ENCODE data around the gene SLC1A2. TPM values are rescaled to one million over a fixed set of nuclear protein-coding genes. Genes with fewer than 3 reads are reported as not detected.

SLC1A2 gene
- total RNA-seq, 1 donor from 2014 or later: not detected

- ATAC-seq: no peak
Measured at GRCh38 chr11:35267504-35267903, 151.9 kb downstream of the SLC1A2 start.

DNA sequence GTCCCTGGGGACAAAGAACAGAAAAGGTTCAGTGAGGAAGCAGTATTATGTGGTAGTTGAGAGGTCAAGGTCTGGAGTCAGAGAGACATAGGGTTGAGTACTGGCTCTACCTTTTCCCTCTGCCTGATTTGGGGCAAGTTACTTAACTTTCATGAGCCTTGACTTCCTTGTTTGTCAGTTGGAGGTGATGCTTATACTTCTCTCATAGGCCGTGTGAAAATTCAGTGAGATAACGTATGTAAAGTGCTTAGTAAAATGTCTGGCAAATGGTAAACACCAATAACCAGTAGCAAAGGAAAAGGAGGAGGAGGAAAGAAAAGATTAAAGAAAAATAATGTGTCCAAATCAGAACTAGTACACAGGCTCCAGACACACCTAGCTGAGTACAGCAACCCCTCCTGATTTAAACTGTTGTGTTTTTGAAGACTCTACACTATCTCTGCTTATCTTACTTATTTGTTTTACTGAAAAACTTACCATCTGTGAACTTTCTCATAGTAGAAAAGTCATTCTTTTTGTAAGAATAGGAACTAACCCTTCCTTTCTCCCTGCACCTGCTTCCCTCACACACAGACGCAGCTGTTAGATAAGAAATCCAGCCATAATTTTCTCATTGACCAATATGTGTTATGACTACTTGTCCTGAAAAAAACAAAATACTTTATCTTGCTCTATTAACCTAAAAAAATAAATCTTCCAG is 153.5 kb downstream of the SLC1A2 start:
- no peak for ATAC-seq

DNA sequence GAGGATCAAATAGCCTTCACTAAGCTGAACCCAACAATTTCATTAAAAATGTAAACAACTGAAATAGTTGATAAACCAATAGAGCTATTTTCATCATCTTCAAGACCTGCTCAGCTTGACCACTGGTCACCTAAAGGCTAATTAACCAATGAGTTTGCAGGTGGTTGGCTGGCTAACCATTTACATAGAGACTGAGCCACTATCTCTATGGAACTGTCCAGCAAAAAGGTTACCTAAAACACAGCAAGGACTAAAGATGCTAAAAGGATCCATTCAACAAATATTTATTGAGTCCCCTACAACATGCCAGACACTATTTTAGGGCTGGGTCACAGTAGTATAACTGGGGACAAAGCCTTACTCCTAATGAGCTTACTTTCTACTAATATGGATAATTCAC is 156.6 kb downstream of the SLC1A2 start:
- no peak for ATAC-seq

GRCh38 chr11:35262056-35262455 is 157.3 kb downstream of the SLC1A2 start:
- ATAC-seq: no peak

- peak; percentile 25 for ATAC-seq
Measured at GRCh38 chr11:35261197-35261596, 158.2 kb downstream of the SLC1A2 start.

GRCh38 chr11:35260342-35260985 is 158.9 kb downstream of the SLC1A2 start:
- peak; percentile 76 for ATAC-seq

- ATAC-seq: no peak
Measured at GRCh38 chr11:35259529-35259928, 159.8 kb downstream of the SLC1A2 start.

DNA sequence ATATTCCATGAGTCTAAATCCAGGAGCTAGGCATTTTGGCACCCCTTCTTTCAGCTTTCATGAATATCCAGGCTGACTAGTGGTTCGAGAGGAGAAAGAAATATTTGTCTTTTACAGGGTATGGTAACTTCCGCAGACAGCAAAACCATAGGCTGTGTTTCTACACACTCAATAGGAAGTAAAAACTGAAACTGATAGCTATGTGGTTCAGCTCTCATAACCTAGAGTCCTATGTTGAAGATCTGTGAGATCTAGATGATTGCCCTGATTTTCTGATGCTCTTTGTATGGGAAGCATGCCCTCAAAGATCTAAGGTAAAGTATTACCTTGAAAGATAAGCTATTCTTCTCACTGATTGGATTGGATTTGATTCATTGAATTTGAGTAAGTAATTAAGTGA is 162.1 kb downstream of the SLC1A2 start:
- no peak for ATAC-seq

- ATAC-seq: no peak
Measured at GRCh38 chr11:35256296-35256695, 163.1 kb downstream of the SLC1A2 start.

DNA sequence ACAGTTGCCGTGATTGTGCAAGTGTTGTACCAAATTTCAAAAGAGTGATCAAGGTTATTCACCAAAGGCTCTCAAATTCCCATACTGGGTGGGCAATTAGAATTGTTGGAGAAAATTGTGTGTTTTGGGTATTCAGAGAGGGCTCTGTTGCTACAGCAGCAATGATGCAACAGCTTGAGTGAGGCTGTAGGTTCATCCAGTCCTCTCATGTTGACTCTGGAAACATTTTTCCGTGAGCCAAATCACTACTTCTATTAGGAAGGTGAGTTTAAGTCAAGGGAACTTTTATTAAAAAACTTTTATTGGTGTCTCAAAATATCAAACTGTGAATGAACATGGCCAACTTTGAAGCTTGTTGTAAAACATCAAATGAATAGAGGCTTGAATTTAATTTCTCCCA is 163.8 kb downstream of the SLC1A2 start:
- ATAC-seq: no peak

DNA sequence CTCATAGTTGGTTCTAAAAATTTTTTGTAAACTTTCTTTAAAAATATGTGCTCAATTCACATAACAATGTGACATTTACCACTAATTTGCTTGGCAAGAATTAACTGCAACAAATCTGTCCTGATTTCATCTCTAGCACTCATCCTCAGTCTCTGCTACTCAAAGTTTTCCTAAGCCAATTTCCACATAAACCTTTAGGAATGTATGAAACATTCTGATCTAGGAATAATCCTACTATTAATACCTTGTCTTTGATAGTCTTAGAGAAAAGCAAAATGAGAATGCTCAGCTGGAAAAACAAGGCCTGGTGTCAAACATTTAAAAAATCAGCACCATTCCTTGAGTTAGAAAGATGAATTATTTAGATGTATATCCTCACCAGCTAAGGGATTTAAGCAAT is 166.1 kb downstream of the SLC1A2 start:
- no peak for ATAC-seq

DNA sequence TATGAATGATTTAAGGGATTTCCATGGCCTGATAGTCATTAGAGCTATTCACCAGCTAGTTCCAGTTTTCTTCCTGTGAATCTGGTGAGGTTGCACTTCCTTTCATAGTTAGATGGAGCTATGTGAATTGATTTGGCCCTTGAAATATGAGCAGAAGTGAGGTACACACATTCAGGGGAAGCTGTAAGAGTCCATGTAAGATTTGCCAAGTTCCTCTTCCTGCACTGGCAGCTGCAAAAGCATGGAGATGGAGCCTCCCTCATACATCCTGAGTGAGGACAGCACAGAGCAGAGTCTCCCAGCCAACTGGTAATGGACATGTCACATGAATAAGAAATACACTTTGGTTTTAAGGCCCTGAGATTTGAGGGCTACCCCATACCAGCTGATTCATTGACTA is 168.7 kb downstream of the SLC1A2 start:
- no peak for ATAC-seq

GRCh38 chr11:35250192-35250591 is 169.2 kb downstream of the SLC1A2 start:
- no peak for ATAC-seq

GRCh38 chr11:35248558-35249323 is 170.6 kb downstream of the SLC1A2 start:
- ATAC-seq: no peak

DNA sequence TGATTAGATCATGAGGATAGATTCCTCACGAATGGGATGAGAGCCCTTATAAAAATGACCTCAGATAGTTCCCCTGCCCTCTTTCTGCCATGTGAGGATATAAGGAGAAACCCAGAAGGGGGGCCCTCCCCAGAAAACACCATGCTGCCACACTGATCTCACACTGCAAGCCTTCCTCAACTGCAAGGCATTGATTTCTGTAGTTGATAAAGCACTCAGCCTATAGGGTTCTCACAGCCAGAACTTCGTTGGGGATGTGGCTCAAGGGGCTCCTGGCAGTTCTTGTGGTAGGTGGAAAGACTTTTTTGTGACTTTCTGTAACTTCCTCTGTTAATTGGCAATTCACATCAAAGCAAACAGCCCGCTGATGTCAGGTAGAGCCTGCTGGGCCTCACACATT is 171.5 kb downstream of the SLC1A2 start:
- ATAC-seq: no peak

DNA sequence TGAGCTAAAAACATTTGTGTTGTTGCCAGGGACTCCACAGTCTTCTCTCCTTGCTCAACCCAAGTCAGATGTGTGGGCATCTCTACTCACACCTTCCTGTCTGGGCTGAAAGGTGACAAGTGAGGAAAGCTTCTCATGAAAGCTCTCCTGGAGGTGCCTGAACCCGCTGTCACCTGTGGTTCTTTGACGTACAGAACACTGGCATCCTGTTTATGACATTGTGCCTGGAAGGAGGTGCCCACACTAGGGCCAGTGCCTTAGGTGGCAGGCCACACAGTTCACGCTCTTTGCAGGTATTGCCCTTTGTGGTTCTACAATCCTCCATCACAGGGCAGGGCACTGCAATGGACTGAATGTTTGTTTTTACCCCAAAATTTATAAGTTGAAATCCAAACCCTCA is 171.9 kb downstream of the SLC1A2 start:
- ATAC-seq: no peak

- ATAC-seq: no peak
Measured at GRCh38 chr11:35246745-35247144, 172.6 kb downstream of the SLC1A2 start.

GRCh38 chr11:35245786-35246185 is 173.6 kb downstream of the SLC1A2 start:
- ATAC-seq: no peak

GRCh38 chr11:35245056-35245455 is 174.3 kb downstream of the SLC1A2 start:
- no peak for ATAC-seq

DNA sequence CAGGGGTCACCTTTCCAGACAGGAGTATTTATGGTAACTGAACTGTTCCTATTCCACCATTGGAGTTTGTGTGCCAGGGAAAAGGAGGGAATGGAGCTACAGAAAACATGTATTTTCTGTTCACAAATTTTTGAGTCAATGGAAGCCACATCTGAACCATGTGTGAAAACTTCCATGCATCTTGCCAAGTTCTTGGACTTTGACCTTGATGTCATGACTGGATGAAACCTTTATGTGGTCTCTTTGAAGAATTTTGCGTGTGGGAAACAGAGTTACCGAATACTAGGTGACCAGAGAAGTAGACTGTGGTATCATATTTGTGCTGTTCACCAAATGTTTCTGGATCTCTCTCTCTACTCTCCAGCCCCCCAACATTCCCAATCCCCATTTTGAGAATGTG is 175.6 kb downstream of the SLC1A2 start:
- ATAC-seq: no peak

GRCh38 chr11:35242412-35243242 is 176.7 kb downstream of the SLC1A2 start:
- ATAC-seq: no peak

GRCh38 chr11:35241531-35241930 is 177.8 kb downstream of the SLC1A2 start:
- no peak for ATAC-seq

DNA sequence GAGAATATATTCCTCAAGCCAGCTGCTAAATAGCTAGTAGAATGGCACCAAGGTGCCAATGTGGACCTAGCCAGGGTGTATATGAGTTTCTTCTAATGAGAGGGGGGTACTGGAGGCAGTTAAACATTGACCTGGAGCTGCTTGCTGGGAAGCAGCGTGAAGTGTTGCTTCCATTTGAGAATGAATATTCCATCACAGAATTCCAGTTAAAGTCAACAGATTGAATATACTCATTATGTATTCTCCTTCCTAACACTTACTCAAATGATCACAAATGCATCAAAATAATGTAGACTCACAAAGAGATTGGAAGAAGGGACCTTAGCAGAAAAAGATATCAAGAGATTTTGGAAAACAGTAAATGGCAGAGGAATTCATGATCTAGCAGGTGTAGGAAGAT is 178.3 kb downstream of the SLC1A2 start:
- ATAC-seq: no peak
